ENCODE data around the gene TOX3. TPM values are rescaled to one million over a fixed set of nuclear protein-coding genes. Genes with fewer than 3 reads are reported as not detected.

The TOX3 gene
- polyA plus RNA-seq, 2 of the 4 experiments (the other 2 are of a cell fraction), result 0.10 to 2.2 TPM

- DNase-seq (ENCODE audit: low read depth in 1 of 2, low spot score in 1 of 2) (no peak), FAIRE-seq (no peak), ATAC-seq (peak in 1 of 2 experiments; percentile 38; a peak in 2 of 6 replicates)
- Histone ChIP-seq H3K4me2 (no peak overlapping the region), H3K27ac (no peak overlapping the region), H3K4me3 (no peak overlapping the region), H3K4me1 (no peaks in the 10 kb centered on the region), H3K9me3 (no peaks in the 10 kb centered on the region)
- ChIA-PET POLR2A (no interaction called here), CTCF (no interaction called here)
- 50% methylated on average over 1 of the region's 1 CpG for WGBS (ENCODE audit: missing lambda C conversion rate)
- no peak for TF ChIP-seq KDM1A (IDR thresholded peaks at IDR 0.05; ENCODE audit: low read depth)
- no peak for TF ChIP-seq CBX8 (IDR thresholded peaks at IDR 0.05)
- no peak for TF ChIP-seq JUN (IDR thresholded peaks at IDR 0.05)
- TF ChIP-seq CEBPB (IDR thresholded peaks at IDR 0.05), result no peak
- TF ChIP-seq NFE2L2 (conservative IDR thresholded peaks at IDR 0.05; ENCODE audit: low read length), result no peak
- no peak for TF ChIP-seq RCOR1 (IDR thresholded peaks at IDR 0.05; ENCODE audit: low read depth, low read length)
- no peak for TF ChIP-seq HDAC2 (IDR thresholded peaks at IDR 0.05)
- TF ChIP-seq BHLHE40 (IDR thresholded peaks at IDR 0.05; ENCODE audit: low read depth, low read length), result no peak
These were observed 49.7 kb downstream of the TOX3 start for GRCh38 chr16:52497067-52497816.

GRCh38 chr16:52496051-52496876 is 50.7 kb downstream of the TOX3 start:
- ATAC-seq (no peak), DNase-seq (ENCODE audit: low read depth in 1 of 2, low spot score in 1 of 2) (no peak), FAIRE-seq (no peak)
- ChIA-PET CTCF (no interaction called here), POLR2A (no interaction called here)
- no peaks in the 10 kb centered on the region for H3K4me1 ChIP-seq
- no peaks in the 10 kb centered on the region for H3K9me3 ChIP-seq
- no peak overlapping the region for H3K4me3 ChIP-seq
- WGBS (ENCODE audit: missing lambda C conversion rate), result 60% methylated on average over 6 of the region's 6 CpGs
- no peak overlapping the region for H3K4me2 ChIP-seq
- H3K27ac ChIP-seq, result no peak overlapping the region
- no peak for TF ChIP-seq ZNF302 (CRISPR knock-in tag; IDR thresholded peaks at IDR 0.05)
- TF ChIP-seq, protein P1, sequence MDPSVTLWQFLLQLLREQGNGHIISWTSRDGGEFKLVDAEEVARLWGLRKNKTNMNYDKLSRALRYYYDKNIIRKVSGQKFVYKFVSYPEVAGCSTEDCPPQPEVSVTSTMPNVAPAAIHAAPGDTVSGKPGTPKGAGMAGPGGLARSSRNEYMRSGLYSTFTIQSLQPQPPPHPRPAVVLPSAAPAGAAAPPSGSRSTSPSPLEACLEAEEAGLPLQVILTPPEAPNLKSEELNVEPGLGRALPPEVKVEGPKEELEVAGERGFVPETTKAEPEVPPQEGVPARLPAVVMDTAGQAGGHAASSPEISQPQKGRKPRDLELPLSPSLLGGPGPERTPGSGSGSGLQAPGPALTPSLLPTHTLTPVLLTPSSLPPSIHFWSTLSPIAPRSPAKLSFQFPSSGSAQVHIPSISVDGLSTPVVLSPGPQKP (IDR thresholded peaks at IDR 0.05; ENCODE audit: low read depth, low read length), result no peak
- no peak for TF ChIP-seq FOSL2 (IDR thresholded peaks at IDR 0.05)
- TF ChIP-seq FOSL2 (CRISPR knock-in tag; IDR thresholded peaks at IDR 0.05), result no peak
- no peak for TF ChIP-seq CEBPB (IDR thresholded peaks at IDR 0.05)
- no peak for TF ChIP-seq BCL3 (IDR thresholded peaks at IDR 0.05)
- TF ChIP-seq EP300 (IDR thresholded peaks at IDR 0.05), result no peak
- TF ChIP-seq RFX5 (IDR thresholded peaks at IDR 0.05), result no peak
- TF ChIP-seq HEYL (CRISPR knock-in tag; IDR thresholded peaks at IDR 0.05), result no peak
- TF ChIP-seq NFE2L2 (conservative IDR thresholded peaks at IDR 0.05; ENCODE audit: low read length), result no peak
- no peak for TF ChIP-seq SREBF2 (IDR thresholded peaks at IDR 0.05)
- no peak for TF ChIP-seq RARB (CRISPR knock-in tag; IDR thresholded peaks at IDR 0.05)
- TF ChIP-seq HOXA7 (CRISPR knock-in tag; IDR thresholded peaks at IDR 0.05), result no peak
- no peak for TF ChIP-seq CBX2 (IDR thresholded peaks at IDR 0.05; ENCODE audit: borderline replicate concordance, low read depth)
- no peak for TF ChIP-seq MAX (IDR thresholded peaks at IDR 0.05)
- TF ChIP-seq CTCF (IDR thresholded peaks at IDR 0.05), result no peak
- no peak for TF ChIP-seq JUN (IDR thresholded peaks at IDR 0.05)
- TF ChIP-seq POLR2AphosphoS2 (conservative IDR thresholded peaks at IDR 0.05; ENCODE audit: low read length), result no peak
- TF ChIP-seq ATOH8 (CRISPR knock-in tag; IDR thresholded peaks at IDR 0.05; ENCODE audit: low read depth), result no peak
